ENCODE results near the gene AXIN2.

GRCh38 chr17:65559804-65560627, 1.4 kb downstream of the AXIN2 start:
- TF ChIP-seq CTCF (IDR thresholded peaks at IDR 0.05; ENCODE audit: poor library complexity, severe bottlenecking) (no peak), REST (IDR thresholded peaks at IDR 0.05; ENCODE audit: borderline replicate concordance) (no peak), SMC3 (conservative IDR thresholded peaks at IDR 0.05; ENCODE audit: poor library complexity) (peak; percentile 38), RAD21 (conservative IDR thresholded peaks at IDR 0.05) (peak; percentile 43), EZH2 (IDR thresholded peaks at IDR 0.05; ENCODE audit: borderline replicate concordance, insufficient read depth, low read length, poor library complexity, severe bottlenecking) (no peak)
